HG02884 (cell line): ENCODE measurements around the gene CSGALNACT2.
"Not testable (repeated sequence)": the region's sequence is repeated elsewhere in the genome, so short reads cannot be mapped to it uniquely, and the experiment has no call there.

Source experiments
- ATAC-seq: cut with Tn5 transposase; IDR thresholded peaks from one replicate; pipeline ENCODE4 v1.9.1; 2021; ENCODE audit warnings: mild to moderate bottlenecking, moderate library complexity; ENCODE audit not compliant: unreplicated experiment

The CSGALNACT2 gene

GRCh38 chr10:43211431-43212042 lies 73.3 kb downstream of the CSGALNACT2 start:
- no peak for ATAC-seq

GRCh38 chr10:43212043-43212721 lies 73.9 kb downstream of the CSGALNACT2 start:
- no peak for ATAC-seq

GRCh38 chr10:43214071-43214955 lies 76.1 kb downstream of the CSGALNACT2 start:
- ATAC-seq: no peak

GRCh38 chr10:43214956-43215561 lies 76.8 kb downstream of the CSGALNACT2 start:
- no peak for ATAC-seq

GRCh38 chr10:43215758-43216455 lies 77.7 kb downstream of the CSGALNACT2 start:
- ATAC-seq: no peak

GRCh38 chr10:43216931-43217562 lies 78.8 kb downstream of the CSGALNACT2 start:
- no peak for ATAC-seq

- ATAC-seq: no peak
Observed at GRCh38 chr10:43217563-43218205, 79.4 kb downstream of the CSGALNACT2 start.

- no peak for ATAC-seq
Observed at GRCh38 chr10:43218206-43218950, 80.1 kb downstream of the CSGALNACT2 start.

GRCh38 chr10:43218951-43219837 lies 80.9 kb downstream of the CSGALNACT2 start:
- no peak for ATAC-seq

- ATAC-seq: no peak
Observed at GRCh38 chr10:43219848-43220247, 81.6 kb downstream of the CSGALNACT2 start.

GRCh38 chr10:43220251-43220650 lies 82.0 kb downstream of the CSGALNACT2 start:
- not testable (repeated sequence) for ATAC-seq

GRCh38 chr10:43220657-43221418 lies 82.6 kb downstream of the CSGALNACT2 start:
- ATAC-seq: no peak

- ATAC-seq: no peak
Observed at GRCh38 chr10:43221419-43222209, 83.4 kb downstream of the CSGALNACT2 start.

GRCh38 chr10:43222210-43222720 lies 84.0 kb downstream of the CSGALNACT2 start:
- ATAC-seq: no peak

- ATAC-seq: no peak
Observed at GRCh38 chr10:43223056-43223455, 84.8 kb downstream of the CSGALNACT2 start.

GRCh38 chr10:43224321-43224720 lies 86.1 kb downstream of the CSGALNACT2 start:
- no peak for ATAC-seq
